ENCODE data around the gene BRINP2.

The BRINP2 gene

DNA sequence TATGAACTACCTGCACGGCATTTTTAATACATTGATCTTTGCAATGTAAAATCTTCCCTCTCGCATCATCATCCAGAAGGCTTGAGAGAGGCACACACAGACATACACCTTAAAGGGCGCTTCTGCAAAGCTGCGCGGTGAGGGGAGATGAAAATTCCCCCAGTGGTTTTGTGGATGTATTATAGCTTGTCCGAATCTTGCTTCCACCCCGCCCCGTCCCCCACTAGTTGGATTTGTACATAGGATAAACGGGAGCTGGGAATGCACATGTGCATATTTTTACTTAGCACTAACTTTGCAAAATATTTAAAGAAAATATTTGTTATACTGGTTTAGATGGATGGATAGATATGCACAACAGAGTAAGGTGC, 5.7 kb upstream of the BRINP2 start:
- Histone ChIP-seq H4K12ac (ENCODE audit: low read depth, low read length) (no peak overlapping the region), H3K9ac (ENCODE audit: low read length) (no peak overlapping the region), H3K4me1 (ENCODE audit: control insufficient read depth in 1 of 2, insufficient read depth in 2 of 2, low read length in 2 of 2) (no peaks in the 10 kb centered on the region), H3K23ac (ENCODE audit: low read length) (no peak overlapping the region), H2BK120ac (ENCODE audit: insufficient read depth, low read length, poor library complexity) (no peak overlapping the region), H3K4me3 (ENCODE audit: low read depth, low read length) (no peak overlapping the region), H3K4me2 (ENCODE audit: low read length) (no peak overlapping the region), H2AK5ac (ENCODE audit: low read length) (no peak overlapping the region), H3K14ac (ENCODE audit: low read length) (no peak overlapping the region), H3K9me3 (ENCODE audit: insufficient read depth, low read depth, low read length) (no peaks in the 10 kb centered on the region), H3K18ac (ENCODE audit: low read length) (no peak overlapping the region), H3K36me3 (ENCODE audit: control insufficient read depth in 1 of 2, insufficient read depth in 2 of 2, low read length in 2 of 2) (no peaks in the 10 kb centered on the region), H2BK5ac (ENCODE audit: low read depth, low read length, poor library complexity) (no peak overlapping the region), H3K4ac (ENCODE audit: low read depth, low read length) (no peak overlapping the region), H3K79me1 (ENCODE audit: low read length) (no peaks in the 10 kb centered on the region), H3K27me3 (ENCODE audit: insufficient read depth, low read length) (peaks cover 27% of the 10 kb centered on the region), H3K79me2 (ENCODE audit: control insufficient read depth, insufficient read depth, low read length, poor library complexity) (no peaks in the 10 kb centered on the region), H3K27ac (ENCODE audit: low read depth, low read length) (no peak overlapping the region), H4K91ac (ENCODE audit: low read depth, low read length) (no peak overlapping the region), H2AFZ (ENCODE audit: insufficient read depth, low read length, poor library complexity) (no peak overlapping the region), H2BK12ac (ENCODE audit: low read length) (no peak overlapping the region), H4K8ac (ENCODE audit: low read depth, low read length) (no peak overlapping the region)
- DNase-seq: no peak
- WGBS (ENCODE audit: extremely low coverage, insufficient coverage, insufficient read length): no CpG with 5 or more reads among the region's 9 CpGs

- Histone ChIP-seq H3K79me1 (ENCODE audit: low read length) (no peaks in the 10 kb centered on the region), H2BK12ac (ENCODE audit: low read length) (no peak overlapping the region), H3K14ac (ENCODE audit: low read length) (no peak overlapping the region), H4K12ac (ENCODE audit: low read depth, low read length) (no peak overlapping the region), H4K8ac (ENCODE audit: low read depth, low read length) (no peak overlapping the region), H3K79me2 (ENCODE audit: control insufficient read depth, insufficient read depth, low read length, poor library complexity) (no peaks in the 10 kb centered on the region), H3K4me2 (ENCODE audit: low read length) (no peak overlapping the region), H3K27me3 (ENCODE audit: insufficient read depth, low read length) (peaks cover 34% of the 10 kb centered on the region), H4K91ac (ENCODE audit: low read depth, low read length) (no peak overlapping the region), H3K23ac (ENCODE audit: low read length) (peak overlapping the region; percentile 45), H3K9me3 (ENCODE audit: insufficient read depth, low read depth, low read length) (peaks cover 5% of the 10 kb centered on the region), H2BK5ac (ENCODE audit: low read depth, low read length, poor library complexity) (no peak overlapping the region), H2AK5ac (ENCODE audit: low read length) (no peak overlapping the region), H3K27ac (ENCODE audit: low read depth, low read length) (no peak overlapping the region), H3K36me3 (ENCODE audit: control insufficient read depth in 1 of 2, insufficient read depth in 2 of 2, low read length in 2 of 2) (no peaks in the 10 kb centered on the region), H3K4me3 (ENCODE audit: low read depth, low read length) (no peak overlapping the region), H3K4me1 (ENCODE audit: control insufficient read depth in 1 of 2, insufficient read depth in 2 of 2, low read length in 2 of 2) (peaks cover 0 to 4% of the 10 kb centered on the region in 2 experiments), H2AFZ (ENCODE audit: insufficient read depth, low read length, poor library complexity) (no peak overlapping the region), H2BK120ac (ENCODE audit: insufficient read depth, low read length, poor library complexity) (no peak overlapping the region), H3K4ac (ENCODE audit: low read depth, low read length) (no peak overlapping the region), H3K18ac (ENCODE audit: low read length) (no peak overlapping the region), H3K9ac (ENCODE audit: low read length) (no peak overlapping the region)
- no CpG with 5 or more reads among the region's 8 CpGs for WGBS (ENCODE audit: extremely low coverage, insufficient coverage, insufficient read length)
- no peak for DNase-seq
Measured at GRCh38 chr1:177171536-177172123, 872 bp downstream of the BRINP2 start.

- Histone ChIP-seq H2BK5ac (ENCODE audit: low read depth, low read length, poor library complexity) (no peak overlapping the region), H3K23ac (ENCODE audit: low read length) (no peak overlapping the region), H3K4me3 (ENCODE audit: low read depth, low read length) (no peak overlapping the region), H2BK120ac (ENCODE audit: insufficient read depth, low read length, poor library complexity) (no peak overlapping the region), H3K27me3 (ENCODE audit: insufficient read depth, low read length) (peaks cover 34% of the 10 kb centered on the region), H3K18ac (ENCODE audit: low read length) (no peak overlapping the region), H4K12ac (ENCODE audit: low read depth, low read length) (no peak overlapping the region), H4K8ac (ENCODE audit: low read depth, low read length) (no peak overlapping the region), H3K36me3 (ENCODE audit: control insufficient read depth in 1 of 2, insufficient read depth in 2 of 2, low read length in 2 of 2) (no peaks in the 10 kb centered on the region), H3K4me1 (ENCODE audit: control insufficient read depth in 1 of 2, insufficient read depth in 2 of 2, low read length in 2 of 2) (peaks cover 0 to 4% of the 10 kb centered on the region in 2 experiments), H2BK12ac (ENCODE audit: low read length) (no peak overlapping the region), H3K9me3 (ENCODE audit: insufficient read depth, low read depth, low read length) (peaks cover 5% of the 10 kb centered on the region), H3K4me2 (ENCODE audit: low read length) (no peak overlapping the region), H4K91ac (ENCODE audit: low read depth, low read length) (no peak overlapping the region), H3K79me2 (ENCODE audit: control insufficient read depth, insufficient read depth, low read length, poor library complexity) (no peaks in the 10 kb centered on the region), H3K14ac (ENCODE audit: low read length) (no peak overlapping the region), H3K9ac (ENCODE audit: low read length) (no peak overlapping the region), H2AFZ (ENCODE audit: insufficient read depth, low read length, poor library complexity) (no peak overlapping the region), H2AK5ac (ENCODE audit: low read length) (no peak overlapping the region), H3K27ac (ENCODE audit: low read depth, low read length) (no peak overlapping the region), H3K4ac (ENCODE audit: low read depth, low read length) (no peak overlapping the region), H3K79me1 (ENCODE audit: low read length) (no peaks in the 10 kb centered on the region)
- no peak for DNase-seq
- WGBS (ENCODE audit: extremely low coverage, insufficient coverage, insufficient read length): no CpG with 5 or more reads among the region's 3 CpGs
Measured at GRCh38 chr1:177172272-177172671, 1.5 kb downstream of the BRINP2 start.

DNA sequence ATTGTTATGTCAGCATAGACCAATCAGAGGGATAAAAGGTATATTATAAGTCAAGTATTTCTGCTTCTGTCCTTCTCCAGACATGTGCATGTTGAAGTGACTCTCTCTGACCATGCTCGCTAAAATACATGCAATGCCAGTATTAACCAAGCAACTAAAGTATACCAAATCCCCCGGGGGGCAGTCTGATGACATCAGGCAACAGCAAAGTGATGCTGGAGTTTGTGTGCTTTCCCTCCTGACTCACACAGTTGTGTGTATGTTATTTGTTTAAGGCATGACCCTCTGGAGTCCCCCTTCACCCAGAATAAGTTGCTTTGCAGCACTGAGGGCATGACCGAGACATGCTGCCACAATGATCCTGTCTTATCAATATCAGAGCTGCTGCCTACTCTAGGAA, 2.1 kb downstream of the BRINP2 start:
- H3K79me1 ChIP-seq (ENCODE audit: low read length): no peaks in the 10 kb centered on the region
- WGBS (ENCODE audit: extremely low coverage, insufficient coverage, insufficient read length): no CpG with 5 or more reads among the region's 3 CpGs
- H3K4me3 ChIP-seq (ENCODE audit: low read depth, low read length): no peak overlapping the region

More for the DNA sequence above, 2.1 kb downstream of the BRINP2 start:
- Histone ChIP-seq H3K23ac (ENCODE audit: low read length) (peak overlapping the region; percentile 76), H3K14ac (ENCODE audit: low read length) (no peak overlapping the region), H3K4me2 (ENCODE audit: low read length) (no peak overlapping the region), H2BK5ac (ENCODE audit: low read depth, low read length, poor library complexity) (no peak overlapping the region), H2AFZ (ENCODE audit: insufficient read depth, low read length, poor library complexity) (no peak overlapping the region), H3K27ac (ENCODE audit: low read depth, low read length) (no peak overlapping the region), H3K4me1 (ENCODE audit: control insufficient read depth in 1 of 2, insufficient read depth in 2 of 2, low read length in 2 of 2) (peaks cover 0 to 4% of the 10 kb centered on the region in 2 experiments), H3K9ac (ENCODE audit: low read length) (no peak overlapping the region), H3K36me3 (ENCODE audit: control insufficient read depth in 1 of 2, insufficient read depth in 2 of 2, low read length in 2 of 2) (no peaks in the 10 kb centered on the region), H3K4ac (ENCODE audit: low read depth, low read length) (no peak overlapping the region), H2BK12ac (ENCODE audit: low read length) (no peak overlapping the region), H4K8ac (ENCODE audit: low read depth, low read length) (no peak overlapping the region), H2AK5ac (ENCODE audit: low read length) (no peak overlapping the region), H3K9me3 (ENCODE audit: insufficient read depth, low read depth, low read length) (peaks cover 5% of the 10 kb centered on the region), H4K91ac (ENCODE audit: low read depth, low read length) (no peak overlapping the region), H3K79me2 (ENCODE audit: control insufficient read depth, insufficient read depth, low read length, poor library complexity) (no peaks in the 10 kb centered on the region), H2BK120ac (ENCODE audit: insufficient read depth, low read length, poor library complexity) (no peak overlapping the region), H3K27me3 (ENCODE audit: insufficient read depth, low read length) (peaks cover 35% of the 10 kb centered on the region), H3K18ac (ENCODE audit: low read length) (no peak overlapping the region), H4K12ac (ENCODE audit: low read depth, low read length) (no peak overlapping the region)
- no peak for DNase-seq

Data from trophoblast cell (in vitro differentiated cells and primary cell).